Esophagus mucosa (tissue), 1 donor: ENCODE data around the gene MAP3K13. TPM values are rescaled to one million over a fixed set of nuclear protein-coding genes. Genes with fewer than 3 reads are reported as not detected.

Experiments used
- ATAC-seq: fragments of 200-7000 bp; cut with Tn5 transposase; one replicate; pipeline ENCODE4 v1.9.1; 2020
- total RNA-seq: library from RNA; stranded (reverse); gene quantifications from one replicate; pipeline ENCODE4 v1.2.4, GENCODE V29; 2023
- donor health status: DM: yes; HTN: yes; CAD: no.

Gene MAP3K13, protein sequence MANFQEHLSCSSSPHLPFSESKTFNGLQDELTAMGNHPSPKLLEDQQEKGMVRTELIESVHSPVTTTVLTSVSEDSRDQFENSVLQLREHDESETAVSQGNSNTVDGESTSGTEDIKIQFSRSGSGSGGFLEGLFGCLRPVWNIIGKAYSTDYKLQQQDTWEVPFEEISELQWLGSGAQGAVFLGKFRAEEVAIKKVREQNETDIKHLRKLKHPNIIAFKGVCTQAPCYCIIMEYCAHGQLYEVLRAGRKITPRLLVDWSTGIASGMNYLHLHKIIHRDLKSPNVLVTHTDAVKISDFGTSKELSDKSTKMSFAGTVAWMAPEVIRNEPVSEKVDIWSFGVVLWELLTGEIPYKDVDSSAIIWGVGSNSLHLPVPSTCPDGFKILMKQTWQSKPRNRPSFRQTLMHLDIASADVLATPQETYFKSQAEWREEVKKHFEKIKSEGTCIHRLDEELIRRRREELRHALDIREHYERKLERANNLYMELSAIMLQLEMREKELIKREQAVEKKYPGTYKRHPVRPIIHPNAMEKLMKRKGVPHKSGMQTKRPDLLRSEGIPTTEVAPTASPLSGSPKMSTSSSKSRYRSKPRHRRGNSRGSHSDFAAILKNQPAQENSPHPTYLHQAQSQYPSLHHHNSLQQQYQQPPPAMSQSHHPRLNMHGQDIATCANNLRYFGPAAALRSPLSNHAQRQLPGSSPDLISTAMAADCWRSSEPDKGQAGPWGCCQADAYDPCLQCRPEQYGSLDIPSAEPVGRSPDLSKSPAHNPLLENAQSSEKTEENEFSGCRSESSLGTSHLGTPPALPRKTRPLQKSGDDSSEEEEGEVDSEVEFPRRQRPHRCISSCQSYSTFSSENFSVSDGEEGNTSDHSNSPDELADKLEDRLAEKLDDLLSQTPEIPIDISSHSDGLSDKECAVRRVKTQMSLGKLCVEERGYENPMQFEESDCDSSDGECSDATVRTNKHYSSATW
- total RNA-seq, result 22.0 TPM

DNA sequence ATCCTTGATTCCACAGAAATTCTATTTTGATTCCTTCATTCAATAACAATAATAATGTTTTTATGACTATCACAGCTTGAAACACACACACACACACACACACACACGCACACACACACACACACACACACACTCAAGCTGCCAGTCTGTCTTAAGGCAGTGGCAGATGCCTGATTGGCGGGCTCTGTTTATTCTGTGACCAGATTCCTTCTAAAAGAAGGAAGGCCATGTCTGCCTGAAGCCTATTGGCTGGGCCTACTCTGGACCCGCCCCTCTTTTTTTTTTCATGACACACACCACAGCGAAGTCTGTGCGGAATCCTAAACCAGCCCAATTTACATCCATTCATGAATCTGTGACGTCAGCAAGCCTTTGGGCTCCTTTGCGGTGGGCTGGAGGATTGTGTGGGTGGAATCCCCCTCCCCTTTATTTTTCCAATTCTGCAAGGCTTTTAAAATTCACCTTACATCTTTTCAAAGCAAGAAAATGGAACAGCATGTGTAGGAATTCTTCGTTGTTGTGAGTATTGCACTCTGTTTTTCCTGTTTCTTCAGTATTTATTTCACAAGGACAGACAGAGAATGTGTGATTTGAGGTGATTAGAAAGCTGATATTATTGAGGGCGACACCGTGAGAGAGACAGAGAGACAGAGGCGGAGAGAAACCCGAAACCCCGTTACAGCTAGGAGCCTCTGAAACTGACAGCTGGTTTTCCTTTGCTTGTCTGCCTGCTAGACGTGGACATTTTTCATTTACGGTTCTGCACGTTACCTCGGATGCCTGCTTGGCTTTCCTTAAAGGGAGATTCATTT, at the start of gene MAP3K13:
MAP3K13 (plus strand) TSS at position 287 of the 812 bp plus-strand sequence. CDS start 65,446 bp downstream, outside the sequence.
- peak; percentile 99 for ATAC-seq

DNA sequence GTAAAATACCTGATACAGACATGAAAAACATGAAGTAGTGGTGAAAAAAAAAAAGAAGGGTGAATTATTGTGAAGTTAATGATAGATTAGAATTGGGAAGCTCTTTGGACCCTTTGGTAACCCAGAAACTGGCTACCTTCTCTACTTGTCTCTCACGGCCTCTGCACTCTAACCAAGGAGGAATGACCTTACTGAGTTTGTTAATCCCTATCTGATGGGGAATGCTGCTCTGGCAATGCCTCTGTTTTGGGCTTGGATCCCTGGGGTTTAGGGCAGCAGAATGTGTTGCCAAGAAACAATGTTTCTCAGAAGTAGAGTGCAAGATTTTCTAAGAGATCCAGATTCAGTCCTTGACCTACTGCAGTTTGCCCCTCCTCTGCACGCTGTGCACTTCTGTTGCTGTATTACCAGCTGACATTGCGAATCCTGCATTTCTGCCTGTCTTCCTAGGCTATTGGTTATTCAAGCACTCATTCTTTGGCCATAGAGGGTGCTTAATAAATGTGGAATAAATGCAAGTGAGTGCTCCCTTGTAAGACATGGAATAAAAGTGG, 49.2 kb upstream of the MAP3K13 start:
- ATAC-seq, result no peak

DNA sequence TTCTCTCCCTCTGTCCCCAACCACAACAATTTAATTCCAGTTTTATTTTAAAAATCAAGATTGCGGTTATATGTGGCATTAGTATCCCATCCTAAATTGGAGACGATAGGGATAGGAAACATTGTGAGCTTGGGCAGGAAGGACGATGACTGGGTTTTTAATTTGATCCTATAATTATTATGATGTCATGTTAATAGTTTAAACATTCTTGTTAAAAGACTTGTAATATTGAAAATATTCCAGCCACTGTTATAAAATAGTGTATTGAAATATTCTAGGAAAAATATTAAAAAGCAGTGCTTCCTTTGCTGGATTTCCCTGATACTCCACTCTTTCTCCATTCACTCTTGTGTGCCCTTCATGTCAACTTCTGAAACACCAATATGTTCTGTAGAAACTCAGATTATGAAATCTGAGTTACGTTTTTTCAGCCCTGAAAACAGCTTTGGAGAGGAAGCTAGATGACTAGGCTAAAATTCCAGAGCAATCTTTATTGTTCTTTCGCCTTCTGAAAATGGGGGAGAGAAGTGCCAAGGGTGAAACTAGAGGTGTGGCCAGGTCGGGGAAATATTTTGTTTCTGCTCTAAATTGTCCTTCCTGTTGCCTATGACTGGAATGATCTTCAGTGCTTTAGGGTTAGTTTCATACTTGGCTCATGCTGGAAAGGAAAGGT, 46.1 kb upstream of the MAP3K13 start:
- ATAC-seq, result peak; percentile 75

DNA sequence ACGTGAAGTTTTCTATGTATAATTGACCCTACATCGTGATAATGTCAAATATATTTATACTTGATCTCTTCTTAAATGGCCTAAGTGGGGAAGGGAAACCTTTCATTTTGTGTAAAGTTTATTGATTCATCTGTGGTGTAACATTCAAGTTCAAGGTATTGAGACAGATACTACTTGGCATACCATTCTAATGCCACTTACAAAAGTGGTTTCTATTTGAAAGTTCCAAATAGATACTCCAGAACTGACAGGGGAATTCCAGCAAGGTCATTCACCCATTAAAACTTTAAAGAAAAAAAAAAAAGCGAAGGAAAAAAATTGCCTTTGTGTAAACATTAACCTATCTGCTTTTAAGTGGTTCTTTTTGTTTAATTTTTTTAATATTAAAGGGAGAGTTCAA, 45.3 kb upstream of the MAP3K13 start:
- ATAC-seq, result no peak

DNA sequence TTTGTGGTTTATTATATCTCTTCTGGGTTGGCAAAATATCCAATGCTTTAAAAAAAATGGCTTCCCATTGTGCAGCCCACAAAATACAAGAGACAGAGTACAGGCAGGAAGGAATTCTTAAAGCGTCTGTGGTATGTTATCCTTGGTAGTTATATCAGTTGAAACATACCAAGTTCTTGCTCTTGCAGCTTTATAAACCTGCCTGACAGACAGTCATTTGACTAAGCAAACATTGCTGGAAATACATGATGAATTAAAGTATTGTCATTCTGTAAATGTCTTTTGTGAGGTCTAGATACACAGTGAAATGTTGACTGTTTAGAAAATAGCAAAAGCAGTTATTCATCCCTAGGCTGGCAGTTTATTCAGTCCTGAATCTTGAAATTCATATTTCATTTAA, 44.8 kb upstream of the MAP3K13 start:
- ATAC-seq, result peak; percentile 74

DNA sequence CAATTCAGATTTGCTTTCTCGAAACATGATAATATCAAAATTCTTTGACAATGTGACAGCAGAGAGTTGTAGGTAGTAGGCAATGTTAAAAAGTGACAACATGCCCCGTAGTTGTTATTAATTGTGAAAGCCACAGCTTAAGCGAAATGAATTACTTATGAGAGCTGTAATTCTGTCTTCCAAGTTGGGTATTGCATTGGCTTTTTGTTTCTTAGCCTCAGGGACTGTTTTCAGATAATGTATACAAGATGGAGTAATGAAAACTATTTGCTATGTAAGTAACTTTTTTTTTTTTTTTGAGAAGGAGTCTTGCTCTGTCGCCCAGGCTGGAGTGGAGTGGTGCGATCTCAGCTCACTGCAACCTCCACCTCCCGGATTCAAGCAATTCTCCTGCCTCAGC, 43.1 kb upstream of the MAP3K13 start:
- ATAC-seq, result no peak

DNA sequence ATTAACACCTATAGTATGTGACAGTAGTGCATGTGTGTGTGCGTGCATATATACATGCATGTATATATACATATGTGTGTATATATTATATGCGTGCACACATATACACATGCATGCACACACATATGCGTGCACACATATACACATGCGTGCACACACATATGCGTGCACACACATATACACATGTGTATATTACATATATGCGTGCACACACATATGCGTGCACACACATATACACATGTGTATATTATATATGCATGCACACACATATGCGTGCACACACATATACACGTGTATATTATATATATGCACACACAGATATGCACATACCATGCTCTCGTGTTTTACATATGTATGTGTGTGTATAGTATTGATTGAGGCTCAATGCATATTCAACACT, 42.0 kb upstream of the MAP3K13 start:
- ATAC-seq, result no peak

DNA sequence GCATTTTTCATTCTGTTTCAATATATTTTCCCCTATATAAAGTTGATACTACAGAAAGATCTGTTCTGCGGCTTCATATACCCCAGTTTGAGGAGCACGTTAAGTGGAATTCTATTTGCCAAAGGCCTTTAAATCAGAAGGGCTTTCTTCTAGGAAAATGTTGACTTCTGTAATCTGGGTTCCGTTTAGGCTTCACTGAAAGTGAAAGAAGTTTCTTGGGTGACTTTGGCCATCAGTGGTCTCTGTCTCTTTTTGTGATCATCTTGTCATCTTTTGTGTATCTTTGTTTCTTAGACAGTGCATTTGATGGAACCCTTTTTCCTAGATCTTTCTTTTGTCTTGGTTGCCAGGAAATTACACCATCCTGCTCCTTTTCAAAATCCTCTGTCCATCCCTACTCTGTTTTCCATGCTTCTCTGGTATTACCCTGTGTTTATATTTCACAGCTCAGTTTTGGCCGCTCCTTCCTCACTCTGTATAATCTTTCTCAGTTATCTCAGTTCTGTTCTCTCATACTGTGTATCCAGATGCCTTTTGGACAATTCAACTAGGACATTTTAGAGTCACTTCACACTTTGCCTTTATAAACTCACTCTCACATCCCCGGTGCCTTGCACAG, 40.7 kb upstream of the MAP3K13 start:
- ATAC-seq, result no peak

DNA sequence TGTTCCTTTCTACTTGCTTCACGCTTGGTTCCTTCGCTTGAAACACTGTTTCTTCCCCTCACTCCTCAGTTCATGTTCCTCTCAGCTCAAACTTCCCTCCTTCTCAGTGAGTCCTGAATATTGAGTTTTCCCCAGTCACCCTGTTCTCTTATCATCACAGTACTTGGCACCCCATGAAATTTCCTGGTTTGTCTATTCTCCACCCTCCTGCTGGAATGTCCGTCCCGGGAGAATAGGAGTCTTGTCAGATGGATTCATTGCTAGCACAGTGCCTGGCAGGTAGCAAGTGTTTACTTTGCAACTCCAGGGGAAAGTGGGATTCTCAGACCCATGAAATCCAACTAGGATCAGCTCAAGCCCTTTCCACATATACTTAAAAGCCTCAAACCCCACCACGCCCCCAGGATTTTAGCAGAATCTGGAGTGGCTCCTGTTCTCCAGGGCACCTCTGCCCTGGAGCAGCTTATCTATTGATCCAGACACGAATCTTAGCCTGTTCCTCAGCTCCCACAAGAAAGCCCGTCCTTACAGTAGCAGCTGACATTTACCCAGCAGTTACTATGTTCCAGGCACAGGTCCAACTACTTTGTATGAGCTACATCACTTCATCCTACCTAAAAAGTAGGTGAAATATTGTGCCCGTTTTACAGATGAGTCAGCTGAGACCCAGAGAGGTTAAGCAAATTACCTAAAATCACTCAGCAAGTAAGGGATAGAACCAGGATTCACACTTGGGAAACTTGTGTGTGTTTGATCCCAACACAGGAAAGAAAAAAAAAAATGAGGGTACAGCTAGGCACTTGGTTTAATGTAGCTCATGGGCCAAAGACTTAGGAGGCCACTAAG, 36.8 kb upstream of the MAP3K13 start:
- no peak for ATAC-seq

DNA sequence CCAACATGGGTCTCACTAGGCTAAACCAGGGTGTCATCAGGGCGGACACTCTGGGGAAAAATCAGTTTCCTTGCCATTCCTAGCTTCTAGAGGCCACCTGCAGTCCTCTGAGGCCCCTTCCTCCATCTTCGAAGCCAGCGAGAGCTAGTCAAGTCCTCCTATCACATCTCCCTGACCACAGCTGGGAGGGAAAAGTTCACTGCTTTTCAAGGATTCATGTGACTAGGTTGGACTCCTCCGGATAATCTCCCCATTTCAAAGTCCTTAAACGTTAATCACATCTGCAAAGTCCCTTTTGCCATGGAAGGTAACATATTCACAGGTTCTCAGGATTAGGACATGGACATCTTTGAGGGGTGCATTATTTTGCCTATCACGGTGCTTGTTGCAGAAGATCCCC, 35.9 kb upstream of the MAP3K13 start:
- ATAC-seq, result no peak

DNA sequence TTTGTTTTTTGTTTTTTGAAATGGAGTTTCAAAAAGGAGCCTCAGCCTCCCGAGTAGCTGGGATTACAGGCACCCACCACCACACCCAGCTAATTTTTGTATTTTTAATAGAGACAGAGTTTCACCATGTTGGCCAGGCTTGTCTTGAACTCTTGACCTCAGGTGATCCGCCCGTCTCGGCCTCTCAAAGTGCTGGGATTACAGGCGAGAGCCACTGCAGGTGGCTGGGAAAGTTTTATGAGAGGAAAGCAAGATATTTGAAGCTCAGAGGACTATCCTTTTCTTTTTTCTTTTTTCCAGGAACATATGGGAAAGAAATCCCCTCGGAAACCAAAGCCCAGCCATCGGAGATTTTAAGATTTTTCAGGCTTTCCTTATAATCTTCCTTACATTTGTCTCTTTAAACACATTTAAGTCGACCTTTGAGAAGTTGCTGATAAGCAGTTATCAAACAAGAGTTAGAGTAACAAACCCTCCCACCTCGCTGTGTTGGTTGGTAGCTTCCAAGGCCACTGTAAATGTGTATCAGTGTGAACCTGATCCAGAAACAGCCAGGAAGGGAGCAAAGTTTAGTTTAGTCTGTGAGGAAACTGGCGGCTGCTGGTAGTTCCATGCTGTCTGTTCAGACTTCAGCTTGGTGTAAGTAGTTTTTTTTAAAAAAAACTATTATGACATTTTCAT, 34.5 kb upstream of the MAP3K13 start:
- ATAC-seq, result no peak

DNA sequence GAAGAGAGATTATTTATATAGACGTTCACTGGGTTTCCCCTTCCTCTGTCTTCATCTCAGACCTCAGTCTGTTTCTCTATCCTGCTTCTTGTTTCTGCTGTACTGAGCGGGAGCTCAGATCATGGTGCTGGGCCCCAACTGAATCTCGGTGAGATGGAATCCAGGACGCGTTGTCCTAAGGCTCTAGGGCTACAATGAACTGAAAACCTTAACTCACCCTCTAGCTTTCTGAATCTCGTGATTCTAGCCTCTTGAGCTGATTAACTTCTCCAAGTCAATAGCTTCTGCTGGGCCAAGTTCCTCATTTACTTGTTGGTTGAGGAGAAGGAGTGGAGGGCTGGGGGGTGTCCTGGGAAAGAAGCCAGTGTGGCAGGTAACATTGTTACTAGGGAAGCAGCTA, 32.7 kb upstream of the MAP3K13 start:
- ATAC-seq, result no peak

DNA sequence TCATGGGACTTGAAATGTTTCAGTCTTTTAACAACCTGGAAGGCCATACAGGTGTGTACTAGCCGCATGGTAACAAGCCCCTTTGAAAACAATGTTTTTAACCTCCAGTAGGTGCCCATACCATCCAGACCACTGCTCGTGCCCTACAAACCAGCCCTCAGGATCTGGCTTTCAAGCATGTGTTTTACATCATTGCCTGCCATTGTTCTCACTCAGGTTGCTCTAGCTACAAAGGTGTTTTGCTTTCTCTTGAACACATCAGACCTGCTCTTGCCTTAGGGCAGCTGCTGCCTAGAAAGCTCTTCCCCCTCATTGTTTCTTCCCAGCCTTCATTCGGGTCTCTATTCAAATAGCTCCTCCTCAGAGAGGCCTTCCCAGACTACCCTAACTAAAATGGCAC, 32.3 kb upstream of the MAP3K13 start:
- peak; percentile 15 for ATAC-seq

DNA sequence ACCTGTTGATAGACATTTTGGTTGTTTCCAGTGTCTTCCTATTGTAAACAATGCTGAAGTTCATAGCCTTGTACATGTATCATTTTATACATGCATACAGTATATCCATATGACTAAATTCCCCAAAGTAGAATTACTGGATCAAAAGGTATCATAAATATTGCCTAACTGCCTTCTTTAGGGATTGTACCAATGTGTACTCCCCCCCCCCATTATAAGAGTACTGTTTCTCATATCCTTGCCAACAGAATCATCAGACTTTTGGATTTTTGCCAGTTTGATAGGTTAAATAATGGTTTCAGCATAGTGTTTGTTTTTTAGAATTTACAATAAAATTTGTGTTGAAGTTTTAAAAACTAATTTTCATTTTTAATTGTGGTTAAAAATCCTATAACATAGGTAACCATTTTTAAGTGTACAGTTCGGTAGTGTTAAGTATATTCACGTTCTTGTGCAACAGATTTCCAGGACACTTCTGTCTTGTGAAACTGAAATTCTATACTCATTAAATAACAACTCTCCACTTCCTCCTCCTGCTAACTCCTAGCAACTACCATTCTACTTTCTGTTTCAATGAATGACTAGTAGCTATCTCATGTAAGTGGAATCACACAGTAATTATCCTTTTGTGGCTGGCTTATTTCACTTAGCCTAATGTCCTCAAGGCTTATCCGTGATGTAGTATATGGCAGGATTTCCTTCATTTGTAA, 30.8 kb upstream of the MAP3K13 start:
- ATAC-seq, result peak; percentile 88

DNA sequence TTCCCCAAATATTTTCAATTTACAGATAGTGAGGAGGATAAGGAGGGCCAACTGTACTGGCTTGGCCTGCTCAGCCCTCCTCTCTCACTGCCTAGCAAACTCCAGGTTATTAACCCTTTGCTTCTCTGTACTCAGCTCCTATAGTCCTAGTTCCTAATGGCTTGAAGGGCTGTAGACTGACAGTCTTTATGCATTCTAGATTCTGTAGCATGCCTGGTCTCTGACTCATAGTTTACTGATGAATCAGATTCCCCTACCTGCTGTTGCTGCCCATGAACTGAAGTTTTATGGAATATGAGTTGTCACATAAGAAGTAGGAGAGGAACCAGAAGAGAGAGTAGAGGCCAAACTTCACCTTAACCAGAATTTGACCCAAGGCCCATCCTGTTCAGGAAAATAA, 27.1 kb upstream of the MAP3K13 start:
- ATAC-seq, result peak; percentile 75

DNA sequence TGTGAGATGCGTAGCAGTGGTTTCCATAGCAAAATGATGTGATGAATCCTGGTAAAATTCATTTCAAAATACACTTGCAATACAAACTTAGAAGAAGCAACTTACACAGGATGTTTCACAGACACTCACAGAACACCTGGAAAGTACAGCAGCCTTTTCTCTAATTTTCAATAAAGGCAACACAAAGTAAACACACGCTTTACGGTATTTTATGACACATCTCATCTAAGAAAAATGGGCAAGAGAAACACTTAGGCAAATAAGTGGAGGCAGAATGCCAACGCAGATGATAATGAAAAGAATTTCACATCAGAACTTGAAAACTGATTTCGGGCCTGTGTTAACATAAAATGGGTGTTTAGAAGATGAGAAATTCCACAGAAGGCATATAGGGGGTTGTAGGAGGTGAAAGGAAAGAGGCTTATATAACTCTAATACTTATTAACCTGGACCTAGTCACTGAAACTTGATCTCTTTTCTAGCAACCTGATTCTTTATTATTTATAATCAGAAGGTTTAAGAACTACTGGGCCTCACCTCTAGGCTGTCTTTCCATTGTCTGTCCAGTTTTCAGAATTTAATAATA, 25.6 kb upstream of the MAP3K13 start:
- ATAC-seq, result no peak

DNA sequence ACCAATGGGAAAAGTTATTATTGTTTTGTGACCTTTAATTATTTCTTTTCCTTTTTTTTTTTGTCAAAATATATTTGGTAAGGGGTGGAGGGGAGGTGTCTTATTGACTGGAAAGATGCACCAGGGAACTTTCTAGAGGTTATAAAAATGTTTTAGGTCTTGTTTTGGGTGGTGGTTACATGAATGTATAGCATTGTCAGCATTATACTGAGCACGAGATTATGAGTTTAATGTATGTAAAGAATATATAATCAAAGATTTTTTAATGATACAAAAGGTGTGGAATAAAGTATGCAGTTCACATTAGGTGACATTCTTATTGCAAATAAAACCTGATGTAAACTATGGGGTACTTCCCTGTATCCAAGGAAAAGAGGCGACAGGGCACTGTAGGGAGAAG, 23.0 kb upstream of the MAP3K13 start:
- no peak for ATAC-seq

DNA sequence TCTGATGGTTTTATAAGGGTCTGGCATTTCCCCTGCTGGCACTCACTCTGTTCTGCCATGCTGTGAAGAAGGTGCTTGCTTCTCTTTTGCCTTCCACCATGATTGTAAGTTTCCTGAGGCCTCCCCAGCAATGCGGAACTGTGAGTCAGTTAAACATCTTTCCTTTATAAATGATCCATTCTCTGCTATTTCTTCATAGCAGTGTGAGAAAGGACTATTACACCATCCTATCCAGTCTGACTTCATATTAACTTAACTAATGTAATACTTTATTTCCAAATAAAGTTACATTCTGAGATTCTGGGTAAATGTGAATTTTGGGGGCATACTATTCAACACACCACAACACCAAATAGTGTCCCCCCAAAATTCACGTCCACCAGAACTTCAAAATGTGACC, 22.2 kb upstream of the MAP3K13 start:
- no peak for ATAC-seq
